SIG-M5 treated with dmso at 0.1 percent for 504 hours (cell line): ENCODE results near the gene PRELP.
"Not testable (repeated sequence)": the region's sequence is repeated elsewhere in the genome, so short reads cannot be mapped to it uniquely, and the experiment has no call there.

Experiments
- DNase-seq: peaks from one replicate; lab custom pipeline; 2025; ENCODE audit not compliant: unreplicated experiment; lab: John Stamatoyannopoulos, UW

Gene PRELP

GRCh38 chr1:203453616-203454015, 22.0 kb upstream of the PRELP start:
- DNase-seq: no peak

- no peak for DNase-seq
These were observed 20.6 kb upstream of the PRELP start for GRCh38 chr1:203454986-203455471.

GRCh38 chr1:203455706-203456105, 19.9 kb upstream of the PRELP start:
- DNase-seq: no peak

DNA sequence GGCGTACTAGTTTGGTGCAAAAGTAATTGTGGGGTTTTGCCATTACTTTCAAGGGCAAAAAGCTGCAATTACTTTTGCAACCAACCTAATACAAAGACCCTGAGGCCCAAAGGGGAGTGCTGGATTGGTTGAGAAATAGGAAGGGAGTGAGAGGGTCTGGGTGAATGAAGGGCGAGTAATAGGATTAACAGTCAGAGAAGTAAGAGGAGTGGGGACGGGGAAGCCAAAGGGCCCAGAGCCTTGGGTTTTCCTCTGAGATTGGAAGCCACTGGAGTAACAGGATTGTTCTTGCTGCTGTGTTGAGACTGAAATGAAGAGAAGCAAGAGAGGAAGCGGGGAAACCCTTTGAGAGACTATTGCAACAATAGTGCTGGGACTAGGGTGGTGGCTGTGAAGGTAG, 19.0 kb upstream of the PRELP start:
- DNase-seq: no peak

GRCh38 chr1:203458078-203458477, 17.5 kb upstream of the PRELP start:
- no peak for DNase-seq

DNA sequence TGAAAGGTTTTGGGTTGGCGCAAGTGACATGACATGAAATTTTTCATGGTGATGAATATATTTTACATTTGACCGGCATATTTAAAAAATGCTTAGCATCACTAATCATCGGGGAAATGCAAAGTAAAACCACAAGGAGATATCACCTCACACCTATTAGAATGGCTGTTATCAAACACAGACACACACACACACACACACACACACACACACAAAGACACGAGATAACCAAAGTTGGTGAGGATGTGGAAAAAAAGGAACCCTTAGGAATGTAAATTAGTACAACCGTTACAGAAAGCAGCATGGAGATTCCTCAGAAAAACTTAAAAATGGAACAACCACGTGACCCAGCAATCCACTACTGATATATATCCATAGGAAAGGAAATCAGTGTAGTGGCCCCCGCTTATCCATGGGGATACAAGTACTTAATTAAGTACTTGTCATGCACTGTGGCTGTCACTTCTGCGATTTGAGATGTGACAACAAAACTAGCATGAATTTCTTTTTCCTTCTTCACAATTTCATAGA, 15.9 kb upstream of the PRELP start:
- no peak for DNase-seq

DNA sequence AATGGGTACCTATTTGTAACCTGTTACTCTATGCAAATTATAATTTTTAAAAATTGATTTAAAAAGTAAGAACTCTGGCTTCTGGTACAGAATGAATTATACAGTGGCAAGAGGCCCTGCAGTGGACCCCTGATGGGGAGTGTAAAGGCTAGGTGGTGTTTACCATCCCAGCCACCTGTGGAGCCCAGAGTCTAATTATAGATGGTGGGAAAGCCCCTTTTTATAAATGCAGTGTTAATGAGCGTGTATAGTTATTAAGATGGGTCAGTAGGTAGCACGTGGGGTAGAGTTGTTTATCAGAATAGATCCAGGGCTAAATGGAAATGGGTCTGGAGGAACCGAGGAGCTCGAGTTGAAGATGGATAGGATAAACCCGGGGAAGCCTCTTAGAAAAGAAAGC, 13.9 kb upstream of the PRELP start:
- DNase-seq: no peak

DNA sequence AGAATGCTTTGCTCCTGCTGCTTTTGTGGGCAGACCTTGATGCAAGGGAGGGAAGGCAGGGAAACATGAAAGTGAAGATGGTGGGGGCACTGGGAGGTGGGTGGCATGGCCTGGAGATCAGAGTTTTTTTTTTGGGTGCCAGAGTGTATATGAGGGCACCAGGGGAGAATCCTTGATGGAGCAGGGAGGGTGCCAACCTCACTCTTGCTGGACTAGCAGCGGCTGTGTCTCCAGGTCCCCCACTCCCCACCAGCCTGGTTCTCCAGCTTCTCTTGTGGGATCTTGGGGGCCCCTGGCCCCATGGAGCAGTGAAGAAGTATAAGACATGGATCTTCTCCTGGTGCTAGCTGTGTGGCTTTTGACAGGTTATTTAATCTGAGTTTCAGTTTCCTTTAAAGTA, 13.5 kb upstream of the PRELP start:
- DNase-seq: no peak

DNA sequence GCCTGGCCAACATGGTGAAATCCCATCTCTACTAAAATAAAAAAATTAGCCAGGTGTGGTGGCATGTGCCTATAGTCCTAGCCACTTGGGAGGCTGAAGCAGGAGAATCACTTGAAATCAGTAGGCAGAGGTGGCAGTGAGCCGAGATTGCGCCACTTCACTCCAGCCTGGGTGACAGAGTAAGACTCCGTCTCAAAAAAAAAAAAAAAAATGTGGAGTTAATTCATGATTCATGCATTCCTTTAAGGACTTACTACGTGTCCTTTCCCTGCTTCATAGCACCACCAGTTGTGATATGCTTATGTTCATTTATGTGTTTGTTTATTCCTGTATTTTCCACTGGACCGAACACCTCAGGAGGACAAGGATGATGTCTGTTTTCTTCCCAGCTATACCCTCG, 12.7 kb upstream of the PRELP start:
- DNase-seq: no peak

DNA sequence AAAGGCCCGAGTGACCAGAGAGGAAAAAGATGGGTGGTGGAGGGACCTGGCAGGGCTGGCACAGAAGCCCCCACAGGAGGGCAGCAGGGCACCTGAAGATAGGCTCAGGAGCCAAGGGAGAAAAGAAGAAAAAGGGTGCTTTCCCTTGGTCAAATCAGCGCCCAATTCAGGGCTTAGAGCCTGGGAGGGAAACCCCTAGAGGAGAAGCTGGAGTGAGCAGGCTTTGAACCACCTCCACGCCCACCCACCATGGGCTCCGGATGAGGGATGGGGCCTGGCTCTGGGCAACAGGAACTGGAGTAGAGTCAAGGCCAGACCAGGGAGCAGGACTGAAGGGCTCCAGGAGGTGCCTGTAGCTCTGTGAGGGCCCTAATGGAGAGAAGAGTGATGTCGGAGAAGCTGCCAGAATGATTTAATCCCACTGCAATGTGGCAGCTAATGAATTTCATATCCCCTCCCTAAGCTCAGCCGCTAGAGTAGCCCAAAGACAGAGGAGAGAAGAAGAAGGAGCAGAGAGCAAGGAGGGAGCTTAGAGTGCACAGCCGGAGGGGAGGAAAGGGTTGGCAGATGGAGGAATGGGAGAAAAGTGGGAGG, 12.0 kb upstream of the PRELP start:
- no peak for DNase-seq

DNA sequence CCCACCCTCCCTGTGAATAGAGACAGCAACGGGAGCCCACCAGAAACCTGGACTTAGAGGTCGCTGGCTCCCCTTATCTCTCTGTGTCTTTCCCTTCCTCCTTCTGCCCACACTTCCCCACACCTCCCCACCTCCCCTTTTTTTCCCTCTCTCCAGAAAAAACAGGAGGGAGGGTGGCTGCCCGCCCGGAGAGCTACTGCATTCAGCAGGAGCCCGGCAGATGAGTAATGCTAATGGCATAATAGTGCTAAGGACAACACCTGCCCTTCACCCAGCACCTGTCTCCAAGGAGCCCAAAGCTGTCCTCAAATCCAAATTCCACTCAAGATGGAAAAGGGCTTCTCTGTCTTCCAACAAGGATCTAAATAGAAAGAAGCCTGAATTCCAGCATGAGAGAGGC, 11.4 kb upstream of the PRELP start:
- no peak for DNase-seq

DNA sequence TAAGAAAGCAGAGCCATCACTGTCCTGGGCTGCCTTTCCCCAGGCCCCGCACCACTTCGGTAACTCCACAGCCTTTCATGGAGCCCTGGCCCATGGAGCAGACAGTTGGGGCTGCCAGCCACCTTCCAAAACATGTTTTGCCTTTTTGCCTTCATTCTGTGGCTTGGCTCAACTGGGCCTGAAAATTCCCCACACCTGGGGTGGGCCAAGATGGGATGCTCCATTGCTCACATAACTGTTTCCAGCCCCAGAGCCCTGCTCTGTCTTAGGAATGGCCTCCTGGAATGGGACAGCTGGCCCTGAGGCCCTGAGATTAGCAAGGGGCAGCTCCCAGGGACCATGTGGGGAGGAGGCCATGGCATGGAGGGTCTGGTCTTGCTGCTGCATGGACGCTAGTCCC, 10.9 kb upstream of the PRELP start:
- no peak for DNase-seq

GRCh38 chr1:203465146-203465798, 10.3 kb upstream of the PRELP start:
- DNase-seq: no peak

DNA sequence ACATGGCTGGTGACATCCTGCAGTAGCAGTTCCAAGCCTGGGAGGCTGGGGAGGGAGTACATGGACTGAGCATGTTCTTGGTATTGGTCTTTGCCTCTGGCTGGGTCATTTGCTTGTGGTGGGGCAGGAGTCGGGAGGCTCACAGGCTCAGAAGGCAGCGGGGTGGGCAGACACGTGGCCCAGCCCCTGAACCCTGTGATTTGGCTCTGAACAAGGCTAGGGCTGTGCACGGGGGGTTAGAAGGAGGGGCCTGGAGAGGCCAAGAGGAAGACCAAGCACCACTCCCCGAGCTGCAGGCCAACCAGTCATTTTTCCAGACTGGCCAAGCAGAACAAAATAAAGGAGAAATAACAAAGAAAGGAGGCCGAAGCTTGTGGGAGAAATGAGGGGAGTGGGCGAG, 9.7 kb upstream of the PRELP start:
- DNase-seq: no peak

DNA sequence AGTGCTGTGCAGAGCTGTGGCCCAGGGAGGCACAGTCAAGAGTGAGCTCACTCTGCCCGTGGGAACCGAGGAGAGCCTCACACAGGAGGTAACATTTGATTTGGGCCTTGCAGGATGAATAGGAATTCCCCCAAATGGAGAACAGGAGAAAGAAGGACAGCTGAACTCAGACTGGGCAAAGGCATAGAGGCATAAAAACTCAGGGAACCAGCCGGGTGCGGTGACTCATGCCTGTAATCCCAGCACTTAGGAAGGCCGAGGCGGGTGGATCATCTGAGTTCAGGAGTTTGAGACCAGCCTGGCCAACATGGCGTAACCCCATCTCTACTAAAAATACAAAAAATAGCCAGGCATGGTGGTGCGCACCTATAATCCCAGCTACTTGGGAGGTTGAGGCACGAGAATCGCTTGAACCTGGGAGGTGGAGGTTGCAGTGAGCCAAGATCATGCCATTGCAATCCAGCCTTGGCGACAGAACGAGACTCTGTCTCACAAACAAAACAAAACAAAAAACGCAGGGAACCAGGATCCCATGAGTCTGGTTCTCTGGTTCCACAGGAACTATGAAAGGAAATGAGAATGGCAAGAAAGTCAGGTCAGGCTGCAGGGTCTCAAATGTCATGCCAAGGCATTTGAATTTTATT, 8.6 kb upstream of the PRELP start:
- DNase-seq: not testable (repeated sequence)

GRCh38 chr1:203467550-203467921, 8.1 kb upstream of the PRELP start:
- DNase-seq: no peak

DNA sequence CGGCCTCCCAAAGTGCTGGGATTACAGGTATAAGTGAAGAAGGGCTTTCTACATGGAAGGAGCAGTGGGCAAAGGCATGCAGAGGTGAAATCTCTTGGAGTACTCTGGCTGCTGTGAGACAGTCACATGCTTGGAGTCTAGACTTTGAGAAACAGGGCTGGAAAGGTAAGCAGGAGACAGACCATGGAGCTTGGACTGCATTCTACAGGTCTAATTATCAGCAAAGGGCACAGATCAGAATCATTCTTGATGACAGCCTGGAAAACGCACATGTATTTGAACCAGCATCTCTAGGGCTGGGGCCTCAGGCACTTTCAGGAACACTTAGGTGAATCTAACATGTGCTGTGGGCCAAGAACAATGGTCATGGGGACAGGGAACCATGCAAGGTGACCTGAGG, 7.3 kb upstream of the PRELP start:
- no peak for DNase-seq

DNA sequence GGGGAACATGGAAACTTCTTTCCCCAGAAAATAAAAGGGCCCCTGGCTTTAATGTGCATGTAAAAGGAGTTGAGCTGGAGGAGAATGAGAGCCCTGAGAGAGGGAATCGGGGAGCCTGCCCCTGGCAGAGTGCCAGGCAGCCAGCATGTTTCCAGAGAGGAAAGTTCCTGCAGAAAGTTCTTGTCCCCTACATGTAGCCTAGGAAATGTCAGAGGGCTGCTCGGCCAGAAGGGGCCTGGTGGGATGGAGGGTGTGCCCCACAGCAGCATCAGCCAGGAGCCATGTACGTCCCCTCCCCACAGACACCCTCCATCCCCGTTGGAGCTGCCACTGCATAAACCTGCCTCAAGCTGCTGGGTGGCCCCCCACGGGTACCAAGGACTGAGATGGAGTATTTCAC, 5.4 kb upstream of the PRELP start:
- no peak for DNase-seq

GRCh38 chr1:203471841-203472240, 3.8 kb upstream of the PRELP start:
- DNase-seq: no peak

GRCh38 chr1:203473281-203473680, 2.3 kb upstream of the PRELP start:
- DNase-seq: no peak

- DNase-seq: no peak
These were observed 1.8 kb upstream of the PRELP start for GRCh38 chr1:203473781-203474305.

- no peak for DNase-seq
These were observed 709 bp downstream of the PRELP start for GRCh38 chr1:203476216-203476814.
